OCI-LY7 (cell line): ENCODE results near the gene BOD1.

ENCODE experiments used
- CTCF ChIP-seq: fragments of 200-600 bp; sonication (generic); conservative IDR thresholded peaks from 2 replicates; pipeline ENCODE4 v1.5.1; 2014; ENCODE audit warnings: mild to moderate bottlenecking, antibody characterized with exemption, low read length, moderate library complexity, mixed read lengths
- EZH2phosphoT487 ChIP-seq: fragments of 200-600 bp; sonication (generic); IDR thresholded peaks from 2 replicates; pipeline ENCODE4 v1.6.1; 2018; ENCODE audit warnings: low read depth, borderline replicate concordance, mild to moderate bottlenecking, mixed run types, antibody characterized with exemption, low read length, moderate library complexity, mixed read lengths

GRCh38 chr5:173646692-173647091 lies 30.2 kb upstream of the BOD1 start:
- TF ChIP-seq CTCF (no peak), EZH2phosphoT487 (no peak)
